ENCODE results near the gene ROCK2.
A peak's percentile ranks its signal among the peaks of the same experiment; 100 is the strongest.

The ROCK2 gene

DNA sequence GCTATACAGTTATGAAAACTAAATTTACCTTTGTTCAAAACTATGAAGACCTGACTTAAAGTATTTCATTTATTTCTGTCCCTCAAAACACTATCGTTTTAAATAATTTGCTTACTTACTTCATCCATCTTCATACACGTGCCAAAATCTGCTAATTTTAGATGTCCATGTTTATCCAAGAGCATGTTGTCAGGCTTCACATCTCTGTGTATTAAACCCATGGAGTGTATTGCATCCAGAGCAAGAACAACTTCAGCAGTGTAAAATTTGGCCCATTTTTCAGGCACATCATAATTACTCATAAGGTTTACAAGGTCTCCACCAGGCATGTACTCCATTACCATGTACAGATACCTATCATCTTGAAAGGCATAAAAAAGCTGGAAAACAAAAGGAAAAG lies 108.9 kb downstream of the ROCK2 start:
- POLR2A ChIA-PET: no interaction called here
- CTCF ChIA-PET: interaction anchor here (0.5 to 3.3 kb wide), 8 partner anchors 17 to 348 kb away, joined by 3 to 28 read pairs (median 5); no protein-coding TSS in a partner anchor
- TF ChIP-seq ZNF837 (tag by site-specific recombination; IDR thresholded peaks at IDR 0.05): no peak
- TF ChIP-seq ZSCAN4 (tag by site-specific recombination; IDR thresholded peaks at IDR 0.05): no peak
- no peak for TF ChIP-seq ZNF776 (tag by site-specific recombination; IDR thresholded peaks at IDR 0.05; ENCODE audit: borderline replicate concordance)
- TF ChIP-seq ZNF777 (tag by site-specific recombination; IDR thresholded peaks at IDR 0.05; ENCODE audit: borderline replicate concordance): no peak
- no peak for TF ChIP-seq MYNN (tag by site-specific recombination; IDR thresholded peaks at IDR 0.05; ENCODE audit: borderline replicate concordance)
- TF ChIP-seq, protein P1, sequence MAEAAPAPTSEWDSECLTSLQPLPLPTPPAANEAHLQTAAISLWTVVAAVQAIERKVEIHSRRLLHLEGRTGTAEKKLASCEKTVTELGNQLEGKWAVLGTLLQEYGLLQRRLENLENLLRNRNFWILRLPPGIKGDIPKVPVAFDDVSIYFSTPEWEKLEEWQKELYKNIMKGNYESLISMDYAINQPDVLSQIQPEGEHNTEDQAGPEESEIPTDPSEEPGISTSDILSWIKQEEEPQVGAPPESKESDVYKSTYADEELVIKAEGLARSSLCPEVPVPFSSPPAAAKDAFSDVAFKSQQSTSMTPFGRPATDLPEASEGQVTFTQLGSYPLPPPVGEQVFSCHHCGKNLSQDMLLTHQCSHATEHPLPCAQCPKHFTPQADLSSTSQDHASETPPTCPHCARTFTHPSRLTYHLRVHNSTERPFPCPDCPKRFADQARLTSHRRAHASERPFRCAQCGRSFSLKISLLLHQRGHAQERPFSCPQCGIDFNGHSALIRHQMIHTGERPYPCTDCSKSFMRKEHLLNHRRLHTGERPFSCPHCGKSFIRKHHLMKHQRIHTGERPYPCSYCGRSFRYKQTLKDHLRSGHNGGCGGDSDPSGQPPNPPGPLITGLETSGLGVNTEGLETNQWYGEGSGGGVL (tag by site-specific recombination; IDR thresholded peaks at IDR 0.05): no peak
- TF ChIP-seq, protein P2, sequence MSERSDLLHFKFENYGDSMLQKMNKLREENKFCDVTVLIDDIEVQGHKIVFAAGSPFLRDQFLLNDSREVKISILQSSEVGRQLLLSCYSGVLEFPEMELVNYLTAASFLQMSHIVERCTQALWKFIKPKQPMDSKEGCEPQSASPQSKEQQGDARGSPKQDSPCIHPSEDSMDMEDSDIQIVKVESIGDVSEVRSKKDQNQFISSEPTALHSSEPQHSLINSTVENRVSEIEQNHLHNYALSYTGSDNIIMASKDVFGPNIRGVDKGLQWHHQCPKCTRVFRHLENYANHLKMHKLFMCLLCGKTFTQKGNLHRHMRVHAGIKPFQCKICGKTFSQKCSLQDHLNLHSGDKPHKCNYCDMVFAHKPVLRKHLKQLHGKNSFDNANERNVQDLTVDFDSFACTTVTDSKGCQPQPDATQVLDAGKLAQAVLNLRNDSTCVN (tag by site-specific recombination; optimal IDR thresholded peaks at IDR 0.05): no peak
- TF ChIP-seq ZNF76 (tag by site-specific recombination; IDR thresholded peaks at IDR 0.05; ENCODE audit: borderline replicate concordance, low read depth): no peak
- no peak for TF ChIP-seq ZIC2 (tag by site-specific recombination; IDR thresholded peaks at IDR 0.05)
- TF ChIP-seq ZNF202 (tag by site-specific recombination; IDR thresholded peaks at IDR 0.05; ENCODE audit: borderline replicate concordance): no peak
- TF ChIP-seq ZBTB49 (tag by site-specific recombination; IDR thresholded peaks at IDR 0.05; ENCODE audit: low read depth): no peak
- no peak for TF ChIP-seq ZNF571 (tag by site-specific recombination; IDR thresholded peaks at IDR 0.05)
- TF ChIP-seq ZNF2 (tag by site-specific recombination; IDR thresholded peaks at IDR 0.05): no peak
- TF ChIP-seq SP2 (tag by site-specific recombination; IDR thresholded peaks at IDR 0.05): no peak
- Histone ChIP-seq H3K4me3 (ENCODE audit: low read depth, low read length) (no peak overlapping the region), H3K9me3 (ENCODE audit: control insufficient read depth, insufficient read depth, low read depth, low read length) (no peaks in the 10 kb centered on the region), H3K4me1 (ENCODE audit: control insufficient read depth, insufficient read depth, low read length) (no peaks in the 10 kb centered on the region), H3K36me3 (ENCODE audit: control insufficient read depth in 2 of 2, insufficient read depth in 1 of 2, low read length in 2 of 2) (no peaks in the 10 kb centered on the region; a peak in 1 of 3 replicates), H3K27ac (ENCODE audit: extremely low read depth, low read depth, low read length) (no peak overlapping the region)

DNA sequence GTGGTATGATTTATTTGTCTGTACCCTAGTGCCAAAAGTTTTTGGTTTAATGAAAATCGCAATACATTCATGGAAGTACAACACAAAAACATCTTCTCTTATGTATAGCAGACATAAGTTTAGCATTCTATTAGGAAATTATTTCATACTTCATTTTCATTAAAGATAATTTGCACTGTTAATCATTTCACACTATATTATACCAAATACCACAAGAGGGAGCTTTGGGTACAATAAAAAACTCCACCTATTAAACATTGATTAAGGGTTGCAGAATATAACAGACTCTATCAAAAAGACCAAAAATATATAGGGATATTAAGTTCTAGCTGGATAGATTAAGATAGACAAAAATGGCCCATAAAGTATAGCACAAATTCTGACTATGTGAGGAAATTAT lies 110.1 kb downstream of the ROCK2 start:
- ChIA-PET CTCF (interaction anchor here (0.6 to 3.3 kb wide), 11 partner anchors 30 to 349 kb away, joined by 3 to 28 read pairs (median 5); no protein-coding TSS in a partner anchor), POLR2A (no interaction called here)
- TF ChIP-seq ZNF555 (tag by site-specific recombination; conservative IDR thresholded peaks at IDR 0.05) (no peak), ZNF266 (tag by site-specific recombination; IDR thresholded peaks at IDR 0.05; ENCODE audit: low read depth) (no peak), ZNF211 (tag by site-specific recombination; IDR thresholded peaks at IDR 0.05; ENCODE audit: low read depth) (no peak), ZNF488 (tag by site-specific recombination; IDR thresholded peaks at IDR 0.05) (no peak), ZNF138 (tag by site-specific recombination; IDR thresholded peaks at IDR 0.05; ENCODE audit: borderline replicate concordance) (no peak), ZNF654 (tag by site-specific recombination; IDR thresholded peaks at IDR 0.05; ENCODE audit: low read depth) (peak; percentile 52), REST (tag by site-specific recombination; IDR thresholded peaks at IDR 0.05) (no peak), PBX3 (CRISPR knock-in tag; IDR thresholded peaks at IDR 0.05) (no peak), ZBTB17 (tag by site-specific recombination; IDR thresholded peaks at IDR 0.05) (no peak)

More for the DNA sequence above, 110.1 kb downstream of the ROCK2 start:
- Histone ChIP-seq H3K4me1 (ENCODE audit: control insufficient read depth, insufficient read depth, low read length) (no peaks in the 10 kb centered on the region), H3K9me3 (ENCODE audit: control insufficient read depth, insufficient read depth, low read depth, low read length) (no peaks in the 10 kb centered on the region), H3K27ac (ENCODE audit: extremely low read depth, low read depth, low read length) (no peak overlapping the region), H3K4me3 (ENCODE audit: low read depth, low read length) (no peak overlapping the region), H3K36me3 (ENCODE audit: control insufficient read depth in 2 of 2, insufficient read depth in 1 of 2, low read length in 2 of 2) (no peaks in the 10 kb centered on the region; a peak in 1 of 3 replicates)

All from HEK293 (cell line).